DMS 273 treated with DMSO at 0.1 percent for 48 hours (cell line): Measurements from ENCODE around the gene SAMMSON.

Source experiments
- DNase-seq: peaks from one replicate; lab custom pipeline; 2025; lab: John Stamatoyannopoulos, UW

The SAMMSON gene

DNA sequence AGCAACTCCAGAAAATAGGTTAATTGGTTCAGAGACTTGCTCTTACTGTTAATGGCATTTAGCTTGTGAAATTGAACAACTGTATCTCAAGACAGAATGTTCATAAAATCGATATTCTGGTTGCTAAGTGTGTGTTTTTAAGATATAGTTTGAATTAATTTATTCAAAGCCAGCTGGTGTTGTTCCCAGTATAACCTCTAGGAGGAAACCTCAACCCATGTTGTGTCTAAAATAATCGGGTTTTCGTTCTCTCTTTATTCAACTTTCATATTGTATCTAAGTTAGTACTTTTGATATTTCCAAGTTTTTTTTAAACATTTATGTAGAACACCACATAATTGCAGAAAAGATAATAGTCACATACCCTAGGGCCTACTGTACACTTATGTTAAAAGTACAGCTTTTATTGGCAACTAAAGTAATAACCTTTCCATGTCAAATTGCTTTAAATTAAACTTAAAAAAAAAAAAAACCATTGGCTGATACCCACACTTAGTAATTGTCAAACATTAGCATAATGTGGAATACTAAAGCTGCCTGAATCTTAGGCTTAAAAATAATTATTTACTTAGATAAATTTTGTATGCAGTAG is 90.9 kb downstream of the SAMMSON start:
- no peak for DNase-seq

DNA sequence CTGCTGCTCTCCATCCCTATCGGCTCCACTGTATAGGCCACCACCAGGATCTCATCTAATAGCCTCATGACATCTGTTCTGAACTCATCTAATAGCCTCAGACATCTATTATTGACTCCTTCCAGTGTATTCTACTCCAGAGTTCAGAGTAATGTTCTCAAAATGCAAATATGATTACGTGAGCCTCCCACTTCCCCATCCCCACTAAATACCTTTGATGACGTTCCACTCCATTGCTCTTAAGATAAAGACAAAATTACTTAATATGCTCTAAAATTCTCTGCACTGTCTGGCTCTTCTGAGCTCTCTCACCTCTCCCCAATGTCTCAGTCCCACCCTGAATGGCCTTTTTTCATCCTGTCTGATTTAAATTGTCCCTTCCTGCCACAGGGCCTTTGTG is 94.7 kb downstream of the SAMMSON start:
- no peak for DNase-seq

DNA sequence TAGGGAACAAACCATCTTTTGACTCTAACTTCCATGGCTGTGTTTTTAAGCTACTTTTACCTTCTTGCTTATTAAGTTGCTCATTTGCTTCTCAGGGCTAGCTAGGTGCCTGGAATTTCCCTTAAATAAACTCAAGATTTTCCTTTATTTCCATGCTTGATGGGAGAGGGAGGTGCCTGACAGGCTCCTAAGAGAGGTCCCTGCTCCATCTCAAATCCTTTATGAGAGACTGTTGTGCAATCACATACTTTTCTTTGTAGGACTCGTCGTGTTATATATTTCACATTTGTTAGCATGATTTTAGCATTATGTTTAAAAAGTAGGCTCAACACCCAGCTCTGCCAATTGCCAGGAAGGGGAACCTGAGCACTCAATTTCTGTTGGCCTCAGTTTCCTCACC is 95.7 kb downstream of the SAMMSON start:
- DNase-seq = no peak

DNA sequence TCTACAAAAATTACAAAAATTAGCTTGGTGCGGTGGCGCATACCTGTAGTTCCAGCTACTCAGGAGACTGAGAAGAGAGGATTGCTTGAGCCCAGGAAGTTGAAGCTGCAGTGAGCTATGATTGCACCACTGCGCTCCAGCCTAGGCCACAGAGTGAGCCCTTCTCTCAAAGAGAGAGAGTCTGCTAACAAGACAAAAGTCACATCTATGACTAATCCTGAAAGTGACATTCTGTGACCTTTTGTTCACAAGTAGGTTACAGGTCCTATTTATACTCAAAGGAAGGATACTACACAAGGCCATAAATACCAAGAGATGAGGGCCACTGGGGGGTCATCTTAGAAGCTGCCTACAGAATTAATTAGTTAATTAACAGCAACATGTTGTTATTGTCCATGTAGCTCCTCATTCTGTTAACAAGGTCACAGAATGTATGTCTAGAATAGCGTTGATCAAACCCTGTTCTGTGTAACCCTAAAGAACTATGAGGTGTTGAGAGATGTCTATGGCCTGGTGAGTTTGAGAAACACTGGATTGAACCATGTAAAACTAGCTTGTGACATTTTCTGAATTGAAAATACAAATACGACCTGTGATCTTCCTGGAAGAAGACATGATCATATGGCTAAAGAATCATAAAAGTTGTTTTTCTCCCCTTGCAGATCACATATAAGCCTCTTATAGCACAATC is 97.0 kb downstream of the SAMMSON start:
- no peak for DNase-seq

DNA sequence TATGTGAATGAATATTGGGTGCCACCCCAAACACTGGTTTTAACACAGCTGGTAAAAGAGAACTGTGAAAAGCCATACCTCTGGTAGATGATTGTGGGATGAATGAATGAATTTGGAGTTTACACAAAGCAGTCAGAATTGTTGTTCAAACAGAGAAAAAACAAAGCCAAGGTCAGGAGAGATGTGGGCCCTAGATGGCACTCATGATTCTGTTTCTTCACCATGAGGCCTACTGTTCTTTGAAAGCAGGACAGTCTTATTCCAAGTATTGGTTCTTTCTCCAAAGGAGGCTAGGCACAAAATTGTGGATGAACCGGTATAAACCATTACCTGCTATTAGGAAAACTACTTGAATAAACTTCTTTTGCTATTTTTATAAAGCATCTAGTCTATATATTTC is 97.6 kb downstream of the SAMMSON start:
- no peak for DNase-seq

DNA sequence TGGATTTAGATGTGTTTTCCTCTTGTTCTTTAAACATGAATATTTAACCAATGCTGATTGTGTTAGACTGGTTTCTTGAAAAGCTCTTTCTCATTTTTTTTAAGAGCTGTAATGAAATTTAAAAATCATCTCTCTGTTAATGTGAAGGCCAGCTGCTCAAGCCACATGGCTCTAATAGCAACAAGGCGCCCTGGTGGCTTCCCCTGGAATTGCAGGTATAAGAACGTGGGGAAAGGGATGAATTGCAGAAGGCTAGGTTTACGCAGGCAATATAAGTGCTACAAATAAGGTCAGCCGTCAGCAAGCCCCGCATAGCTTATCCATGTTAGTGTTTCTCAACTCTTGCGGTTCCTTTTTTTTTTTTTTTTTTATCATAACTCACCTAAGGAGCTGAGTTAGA is 108.5 kb downstream of the SAMMSON start:
- no peak for DNase-seq

DNA sequence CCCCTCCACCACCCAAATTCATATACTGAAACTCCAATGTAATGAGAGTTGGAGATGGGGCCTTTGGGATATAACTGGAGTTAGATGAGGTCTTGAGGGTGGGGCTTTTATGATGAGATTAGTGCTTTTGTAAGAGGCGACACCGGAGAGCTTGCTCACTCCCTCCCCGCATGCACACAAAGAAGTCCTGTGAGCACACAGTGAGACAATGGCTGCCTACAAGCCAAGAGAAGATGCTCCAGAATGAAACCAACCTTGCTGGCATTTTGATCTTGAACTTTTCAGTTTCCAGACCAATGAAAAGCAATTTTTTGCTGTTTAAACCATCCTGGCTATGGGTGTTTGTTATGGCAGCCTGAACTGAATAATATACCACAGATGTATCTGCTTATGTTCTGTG is 109.0 kb downstream of the SAMMSON start:
- no peak for DNase-seq

DNA sequence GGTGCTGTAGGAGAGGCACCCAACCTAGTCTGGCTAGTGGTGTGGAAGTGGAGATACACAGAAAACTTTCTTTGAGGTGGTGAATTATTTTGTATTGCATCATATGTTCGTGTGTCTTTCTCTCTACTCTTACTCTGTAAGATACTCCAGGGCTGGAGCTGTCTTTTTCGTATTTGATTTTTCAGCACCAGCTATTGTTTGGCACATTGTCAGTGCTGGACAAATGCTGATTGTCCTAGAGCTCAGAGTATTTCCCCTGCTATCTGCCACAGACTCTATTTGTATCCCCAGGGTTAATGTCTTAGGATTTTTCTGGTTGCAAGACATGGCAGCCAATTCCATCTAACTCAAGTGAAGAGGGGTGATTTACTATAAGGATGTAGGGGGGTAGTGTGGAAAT is 110.5 kb downstream of the SAMMSON start:
- no peak for DNase-seq

DNA sequence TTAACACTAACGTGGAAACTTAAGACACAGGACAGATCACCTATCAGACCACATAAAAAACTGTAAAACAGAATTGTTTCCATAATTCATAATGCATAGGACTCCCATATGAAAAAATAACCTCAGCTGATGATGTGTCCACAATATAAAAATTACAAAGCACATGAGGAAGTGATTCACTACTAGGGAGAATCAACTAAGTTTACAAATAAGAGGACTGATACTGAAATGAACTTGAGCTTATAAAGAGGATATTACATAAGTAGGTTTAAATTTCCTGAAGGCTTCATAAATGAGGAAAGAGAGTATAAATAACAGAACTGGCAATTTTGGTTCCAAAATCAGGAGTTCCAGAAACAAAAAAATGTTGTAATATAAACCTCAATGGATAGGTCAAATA is 111.9 kb downstream of the SAMMSON start:
- DNase-seq = no peak

DNA sequence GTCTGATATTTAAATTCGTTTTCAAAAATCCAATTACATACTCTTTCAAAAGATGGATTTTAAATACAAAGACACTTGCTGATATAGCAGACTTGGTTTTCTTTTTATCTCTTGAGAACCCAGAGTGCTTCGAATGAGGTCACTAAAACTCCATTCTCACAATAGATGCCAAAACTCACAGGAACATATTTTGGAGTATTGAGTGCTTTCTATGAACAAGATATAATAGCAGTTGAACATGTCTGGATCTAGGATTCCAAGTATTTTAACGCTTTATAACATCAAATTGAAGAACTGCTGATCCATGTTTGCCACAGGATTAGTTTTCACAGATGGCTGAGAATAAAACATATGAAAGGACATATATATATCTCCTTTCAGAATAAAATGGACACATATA is 113.2 kb downstream of the SAMMSON start:
- no peak for DNase-seq

DNA sequence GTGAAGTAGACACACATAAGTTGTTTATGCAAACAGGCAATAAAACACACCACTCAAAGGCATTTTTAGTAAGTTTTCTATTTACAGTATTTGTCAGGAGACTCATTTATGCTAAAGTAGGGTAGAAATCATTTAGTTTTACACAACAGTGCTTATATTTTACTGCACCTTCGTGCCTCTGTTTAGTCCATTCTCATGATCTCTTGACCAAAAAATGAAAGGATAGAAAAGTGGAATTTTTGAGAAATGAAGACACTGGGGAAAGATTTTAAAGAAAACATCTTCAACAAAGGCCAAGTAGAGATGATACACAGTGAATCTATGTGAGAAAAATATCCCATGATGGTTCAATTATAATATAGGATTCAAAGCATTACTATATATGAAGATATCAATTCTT is 114.9 kb downstream of the SAMMSON start:
- DNase-seq = no peak

DNA sequence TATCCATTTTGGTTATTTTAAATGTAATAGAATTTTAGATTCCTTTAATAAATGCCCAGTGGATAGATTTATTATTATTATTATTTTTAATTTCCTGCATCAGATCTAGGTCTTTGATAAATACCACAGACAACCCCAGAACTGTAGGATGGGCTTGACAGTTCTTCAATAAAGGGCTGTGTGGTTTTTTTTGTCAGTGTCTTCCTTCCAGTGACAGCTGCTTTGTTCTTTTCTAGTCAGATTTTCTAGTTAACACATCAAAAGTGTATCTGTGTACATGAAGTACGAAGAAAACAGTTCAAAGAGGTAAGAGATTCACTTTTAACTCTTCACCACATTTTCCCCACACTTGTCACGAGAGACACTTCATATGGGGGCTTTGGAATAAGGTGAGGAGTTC is 120.3 kb downstream of the SAMMSON start:
- no peak for DNase-seq
